Ishikawa (cell line): ENCODE measurements around the gene TBC1D1.

Experiments used
- CEBPB ChIP-seq: IDR thresholded peaks from 2 replicates; pipeline ENCODE4 v1.6.1; 2012
- CREB1 ChIP-seq: IDR thresholded peaks from 2 replicates; pipeline ENCODE4 v1.6.1; 2012; ENCODE audit warnings: low read depth
- EGR1 ChIP-seq: IDR thresholded peaks from 2 replicates; pipeline ENCODE4 v1.6.1; 2012
- EP300 ChIP-seq: IDR thresholded peaks from 2 replicates; pipeline ENCODE4 v1.6.1; 2012; ENCODE audit warnings: borderline replicate concordance
- FOXM1 ChIP-seq: IDR thresholded peaks from 2 replicates; pipeline ENCODE4 v1.6.1; 2012; ENCODE audit warnings: low read depth, borderline replicate concordance
- MAX ChIP-seq: IDR thresholded peaks from 2 replicates; pipeline ENCODE4 v1.6.1; 2012
- NFIC ChIP-seq: IDR thresholded peaks from 2 replicates; pipeline ENCODE4 v1.6.1; 2012
- RAD21 ChIP-seq: IDR thresholded peaks from 2 replicates; pipeline ENCODE4 v1.6.1; 2012; ENCODE audit warnings: low read depth
- REST ChIP-seq: IDR thresholded peaks from 2 replicates; pipeline ENCODE4 v1.6.1; 2012; ENCODE audit warnings: low read depth, mild to moderate bottlenecking
- TAF1 ChIP-seq: IDR thresholded peaks from 2 replicates; pipeline ENCODE4 v1.6.1; 2012; ENCODE audit warnings: low read depth, mild to moderate bottlenecking
- TCF12 ChIP-seq: IDR thresholded peaks from 2 replicates; pipeline ENCODE4 v1.6.1; 2012; ENCODE audit warnings: low read depth
- TEAD4 ChIP-seq: IDR thresholded peaks from 2 replicates; pipeline ENCODE4 v1.6.1; 2012
- YY1 ChIP-seq: IDR thresholded peaks from 2 replicates; pipeline ENCODE4 v1.6.1; 2012; ENCODE audit warnings: low read depth
- ZBTB7A ChIP-seq: IDR thresholded peaks from 2 replicates; pipeline ENCODE4 v1.6.1; 2012; ENCODE audit warnings: low read depth
- TF ChIP-seq, protein P1 (sequence below): IDR thresholded peaks from 2 replicates; pipeline ENCODE4 v1.6.1; 2012

The TBC1D1 gene

DNA sequence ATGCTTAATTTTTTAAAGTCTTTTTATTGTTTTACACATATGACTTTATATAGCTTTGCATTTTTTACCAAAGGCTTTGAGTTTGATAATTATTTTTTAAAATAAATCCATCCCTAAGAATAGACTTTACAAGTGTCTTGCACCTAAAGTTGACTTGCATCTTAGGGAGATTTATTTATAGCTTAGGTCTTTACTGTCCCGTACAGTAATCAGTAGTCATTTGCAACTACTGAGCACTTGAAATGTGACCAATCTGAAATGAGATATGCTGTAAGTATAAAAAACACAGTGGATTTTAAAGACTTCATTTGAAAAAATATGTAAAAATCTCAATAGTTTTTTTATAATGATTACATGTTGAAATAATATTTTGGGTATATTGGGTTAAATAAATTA, 19.2 kb downstream of the TBC1D1 start:
- TF ChIP-seq CEBPB: no peak
- TF ChIP-seq CREB1: no peak
- TF ChIP-seq TAF1: no peak
- TF ChIP-seq REST: no peak
- no peak for TF ChIP-seq TCF12
- no peak for TF ChIP-seq ZBTB7A
- TF ChIP-seq, protein P1, sequence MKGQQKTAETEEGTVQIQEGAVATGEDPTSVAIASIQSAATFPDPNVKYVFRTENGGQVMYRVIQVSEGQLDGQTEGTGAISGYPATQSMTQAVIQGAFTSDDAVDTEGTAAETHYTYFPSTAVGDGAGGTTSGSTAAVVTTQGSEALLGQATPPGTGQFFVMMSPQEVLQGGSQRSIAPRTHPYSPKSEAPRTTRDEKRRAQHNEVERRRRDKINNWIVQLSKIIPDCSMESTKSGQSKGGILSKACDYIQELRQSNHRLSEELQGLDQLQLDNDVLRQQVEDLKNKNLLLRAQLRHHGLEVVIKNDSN: no peak
- no peak for TF ChIP-seq NFIC
- no peak for TF ChIP-seq FOXM1
- no peak for TF ChIP-seq TEAD4
- no peak for TF ChIP-seq YY1
- no peak for TF ChIP-seq EGR1
- no peak for TF ChIP-seq EP300
- no peak for TF ChIP-seq MAX
- TF ChIP-seq RAD21: no peak

GRCh38 chr4:37914539-37914938, 23.7 kb downstream of the TBC1D1 start:
- TF ChIP-seq REST (no peak), EP300 (no peak), TCF12 (no peak), TAF1 (no peak), MAX (no peak), ZBTB7A (no peak), CREB1 (no peak), NFIC (no peak), TEAD4 (no peak), FOXM1 (no peak), YY1 (no peak)
- TF ChIP-seq, protein P1: no peak

DNA sequence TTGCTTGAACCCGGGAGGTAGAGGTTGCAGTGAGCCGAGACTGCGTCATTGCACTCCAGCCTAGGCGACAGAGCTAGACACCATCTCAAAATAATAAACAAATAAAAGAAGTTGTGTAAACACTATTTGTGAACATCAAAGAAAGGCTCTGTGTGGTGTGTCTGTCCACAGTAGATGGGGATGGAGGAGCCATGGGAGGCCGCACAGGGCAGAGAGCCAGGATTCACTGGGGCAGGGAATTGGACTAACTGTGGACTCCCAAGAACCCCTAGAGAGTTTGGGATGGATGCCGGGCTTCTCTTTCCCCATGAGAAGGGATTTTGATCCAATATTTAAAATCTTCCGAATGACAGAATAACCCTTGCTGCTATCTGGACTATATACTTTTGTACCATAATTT, 26.5 kb downstream of the TBC1D1 start:
- no peak for TF ChIP-seq TCF12
- no peak for TF ChIP-seq TAF1
- no peak for TF ChIP-seq EP300
- TF ChIP-seq EGR1: no peak
- TF ChIP-seq FOXM1: no peak
- no peak for TF ChIP-seq CEBPB

GRCh38 chr4:37918653-37919052, 27.8 kb downstream of the TBC1D1 start:
- TF ChIP-seq EP300: no peak
- no peak for TF ChIP-seq NFIC
- no peak for TF ChIP-seq TEAD4
- TF ChIP-seq YY1: no peak
- no peak for TF ChIP-seq FOXM1
- TF ChIP-seq TAF1: no peak
- TF ChIP-seq TCF12: no peak
- TF ChIP-seq MAX: no peak

DNA sequence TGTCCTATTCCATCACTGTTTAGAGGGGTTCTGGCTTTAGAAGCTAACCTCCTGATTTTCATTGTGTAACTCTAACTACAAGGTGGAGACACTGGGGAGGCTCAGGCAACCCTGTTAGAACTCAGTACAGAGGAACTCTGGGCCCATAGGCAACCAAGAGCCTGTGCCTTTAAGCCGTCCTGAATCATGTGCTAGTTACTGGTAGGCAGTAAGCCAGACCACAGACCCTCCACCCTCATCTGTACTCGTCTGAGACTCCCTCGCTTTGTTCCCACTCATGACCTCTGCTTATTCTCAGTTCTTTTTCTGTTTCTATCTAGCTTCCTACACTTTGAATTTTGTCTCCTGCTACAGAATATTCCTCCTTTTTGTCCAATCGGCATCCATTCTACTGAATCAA, 31.4 kb downstream of the TBC1D1 start:
- no peak for TF ChIP-seq FOXM1
- no peak for TF ChIP-seq TAF1
- no peak for TF ChIP-seq TEAD4
- TF ChIP-seq YY1: no peak
- no peak for TF ChIP-seq RAD21
- TF ChIP-seq, protein P1: no peak
- no peak for TF ChIP-seq TCF12
- no peak for TF ChIP-seq MAX
- TF ChIP-seq REST: no peak
- no peak for TF ChIP-seq NFIC
- TF ChIP-seq ZBTB7A: no peak
- TF ChIP-seq EGR1: no peak
- TF ChIP-seq CREB1: no peak
- TF ChIP-seq EP300: no peak
- TF ChIP-seq CEBPB: no peak
